GM23248 (cell line): ENCODE data around the gene NLK.

Source experiments
- EZH2 ChIP-seq: fragments of 200-600 bp; sonication (generic); IDR thresholded peaks from 2 replicates; pipeline ENCODE4 v1.6.1; 2018; ENCODE audit warnings: antibody characterized with exemption, mild to moderate bottlenecking; ENCODE audit not compliant: insufficient read depth, poor library complexity, severe bottlenecking
- EZH2phosphoT487 ChIP-seq: fragments of 200-600 bp; sonication (generic); IDR thresholded peaks from 2 replicates; pipeline ENCODE4 v1.6.1; 2018; ENCODE audit warnings: antibody characterized with exemption, moderate library complexity, mild to moderate bottlenecking, low read depth; ENCODE audit not compliant: insufficient read depth

DNA sequence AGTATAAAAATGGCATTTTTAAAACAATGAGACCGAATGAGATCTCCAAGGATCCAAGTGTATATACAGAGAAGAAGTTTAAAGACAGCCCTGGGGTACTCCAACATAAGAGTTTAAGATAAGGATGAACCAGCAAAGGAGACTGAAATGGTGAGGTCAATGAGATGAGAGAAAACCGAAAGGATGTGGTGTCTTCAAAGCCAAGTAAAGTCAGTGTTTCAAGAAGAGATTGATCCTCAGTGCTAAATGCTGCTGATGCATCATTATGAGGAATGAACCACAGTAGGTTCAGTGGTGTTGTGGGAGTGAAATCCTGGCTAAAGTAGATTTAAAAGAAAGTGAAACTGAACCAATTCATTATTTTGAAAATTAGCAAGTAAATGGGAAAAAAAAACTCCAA, 38.1 kb upstream of the NLK start:
- TF ChIP-seq EZH2, result no peak
- TF ChIP-seq EZH2phosphoT487, result no peak
